NCI-H446 (cell line): ENCODE results near the gene TMEM269.

Source experiments
- DNase-seq, 2 experiments: peaks; one replicate each; lab custom pipeline; 2025; lab: John Stamatoyannopoulos, UW

The TMEM269 gene

GRCh38 chr1:42822800-42823392 is 38.1 kb downstream of the TMEM269 start:
- DNase-seq, result no peak

- DNase-seq, result no peak
These were observed 39.8 kb downstream of the TMEM269 start for GRCh38 chr1:42824481-42825035.

- DNase-seq, result no peak
These were observed 40.5 kb downstream of the TMEM269 start for GRCh38 chr1:42825036-42825851.

- no peak for DNase-seq
These were observed 45.8 kb downstream of the TMEM269 start for GRCh38 chr1:42830631-42831030.

GRCh38 chr1:42831273-42831672 is 46.5 kb downstream of the TMEM269 start:
- DNase-seq, result no peak

- no peak for DNase-seq
These were observed 48.0 kb downstream of the TMEM269 start for GRCh38 chr1:42832641-42833240.

- no peak for DNase-seq
These were observed 49.2 kb downstream of the TMEM269 start for GRCh38 chr1:42833981-42834380.

- no peak for DNase-seq
These were observed 50.0 kb downstream of the TMEM269 start for GRCh38 chr1:42834803-42835202.

GRCh38 chr1:42835422-42835821 is 50.6 kb downstream of the TMEM269 start:
- no peak for DNase-seq

- no peak for DNase-seq
These were observed 52.9 kb downstream of the TMEM269 start for GRCh38 chr1:42837709-42838108.

- DNase-seq, result no peak
These were observed 53.8 kb downstream of the TMEM269 start for GRCh38 chr1:42838482-42839190.

GRCh38 chr1:42841010-42841409 is 56.2 kb downstream of the TMEM269 start:
- peak in 1 of 2 experiments; percentile 27 for DNase-seq

GRCh38 chr1:42841440-42842147 is 56.8 kb downstream of the TMEM269 start:
- no peak for DNase-seq

- DNase-seq, result no peak
These were observed 59.9 kb downstream of the TMEM269 start for GRCh38 chr1:42844592-42845140.

GRCh38 chr1:42845193-42845592 is 60.4 kb downstream of the TMEM269 start:
- DNase-seq, result no peak

GRCh38 chr1:42845866-42846256 is 61.1 kb downstream of the TMEM269 start:
- DNase-seq, result peak in 1 of 2 experiments; percentile 34

- DNase-seq, result peak; percentile 96 to 99
These were observed 61.7 kb downstream of the TMEM269 start, which contains the start of gene ZNF691 for GRCh38 chr1:42846257-42847110. ZNF691 (plus strand) TSS chr1:42846613; CDS start chr1:42849659, 3,046 bp downstream.

- DNase-seq, result no peak
These were observed 62.4 kb downstream of the TMEM269 start for GRCh38 chr1:42847111-42847595.

GRCh38 chr1:42847721-42848460 is 63.1 kb downstream of the TMEM269 start:
- DNase-seq, result no peak
